CD4-positive, CD25-positive, alpha-beta regulatory T cell (primary cell): Measurements from ENCODE around the gene GRIP2. TPM values are rescaled to one million over a fixed set of nuclear protein-coding genes. Genes with fewer than 3 reads are reported as not detected.
"Not testable (repeated sequence)": the region's sequence is repeated elsewhere in the genome, so short reads cannot be mapped to it uniquely, and the experiment has no call there.

Experiments used
- ATAC-seq, 2 donors: fragments of 150-1000 bp; cut with Tn5 transposase; one replicate each; pipeline ENCODE4 v1.10.0; 2021; ENCODE audit warnings: low read depth in 2 of 2, moderate number of reproducible peaks in 2 of 2, moderate library complexity in 1 of 2
- DNase-seq, 3 donors: peaks; one replicate each; pipeline versions ENCODE4 v3.0.0 to v3.0.0-alpha.2; 2012 to 2022; ENCODE audit warnings: mixed read lengths in 1 of 3
- H3K27ac ChIP-seq: one replicate; pipeline ENCODE4 v1.7.0; 2013; ENCODE audit warnings: mild to moderate bottlenecking, low read length; ENCODE audit not compliant: insufficient read depth, poor library complexity, severe bottlenecking
- H3K27me3 ChIP-seq: one replicate; pipeline ENCODE4 v1.7.0; 2013; ENCODE audit warnings: low read length; ENCODE audit not compliant: control insufficient read depth, insufficient read depth
- H3K36me3 ChIP-seq: one replicate; pipeline ENCODE4 v1.7.0; 2013; ENCODE audit warnings: mild to moderate bottlenecking, low read length, moderate library complexity; ENCODE audit not compliant: control insufficient read depth, insufficient read depth
- H3K4me1 ChIP-seq: 2 replicates; pipeline ENCODE4 v1.7.0; 2013; ENCODE audit warnings: mild to moderate bottlenecking, low read length; ENCODE audit not compliant: insufficient read depth, control insufficient read depth, poor library complexity, severe bottlenecking
- H3K4me3 ChIP-seq: one replicate; pipeline ENCODE4 v1.7.0; 2013; ENCODE audit warnings: low read depth, mild to moderate bottlenecking, low read length, moderate library complexity
- H3K9me3 ChIP-seq, 2 experiments: 1 replicate in 1 of 2; 2 replicates in 1 of 2; pipeline ENCODE4 v1.7.0; 2013; ENCODE audit warnings: low read length in 2 of 2, mild to moderate bottlenecking in 1 of 2, moderate library complexity in 1 of 2; ENCODE audit not compliant: control insufficient read depth in 2 of 2
- H3K27ac Mint-ChIP-seq, 3 donors: one replicate each; pipeline ENCODE4 v1.8.0; 2020 to 2022; ENCODE audit warnings: mild to moderate bottlenecking in 3 of 3, mixed read lengths in 3 of 3, moderate library complexity in 2 of 3
- H3K27me3 Mint-ChIP-seq: one replicate; pipeline ENCODE4 v1.8.0; 2022; ENCODE audit warnings: mild to moderate bottlenecking, mixed read lengths
- H3K36me3 Mint-ChIP-seq: one replicate; pipeline ENCODE4 v1.8.0; 2020; ENCODE audit warnings: mixed read lengths
- H3K4me1 Mint-ChIP-seq, 4 donors: one replicate each; pipeline ENCODE4 v1.8.0; 2020 to 2022; ENCODE audit warnings: mixed read lengths in 4 of 4, mild to moderate bottlenecking in 1 of 4
- H3K4me3 Mint-ChIP-seq, 4 donors: one replicate each; pipeline ENCODE4 v1.8.0; 2020 to 2022; ENCODE audit warnings: mild to moderate bottlenecking in 4 of 4, mixed read lengths in 4 of 4, moderate library complexity in 3 of 4
- H3K9me3 Mint-ChIP-seq, 7 donors: one replicate each; pipeline ENCODE4 v1.8.0; 2020 to 2022; ENCODE audit warnings: mixed read lengths in 7 of 7, mild to moderate bottlenecking in 3 of 7, moderate library complexity in 2 of 7
- polyA plus RNA-seq, 4 donors: library from polyadenylated mRNA; unstranded; fragments of 300-500 nt; fragmentation: Illumina TruSeq; gene quantifications; one replicate each; pipeline ENCODE4 v1.2.3, GENCODE V29; 2021
- total RNA-seq: library from RNA; stranded (reverse); gene quantifications from one replicate; pipeline ENCODE4 v1.2.3, GENCODE V29; 2022

Gene GRIP2
- total and polyA plus RNA-seq, 5 donors from 2014 or later: 0.18 TPM; not detected in 4

DNA sequence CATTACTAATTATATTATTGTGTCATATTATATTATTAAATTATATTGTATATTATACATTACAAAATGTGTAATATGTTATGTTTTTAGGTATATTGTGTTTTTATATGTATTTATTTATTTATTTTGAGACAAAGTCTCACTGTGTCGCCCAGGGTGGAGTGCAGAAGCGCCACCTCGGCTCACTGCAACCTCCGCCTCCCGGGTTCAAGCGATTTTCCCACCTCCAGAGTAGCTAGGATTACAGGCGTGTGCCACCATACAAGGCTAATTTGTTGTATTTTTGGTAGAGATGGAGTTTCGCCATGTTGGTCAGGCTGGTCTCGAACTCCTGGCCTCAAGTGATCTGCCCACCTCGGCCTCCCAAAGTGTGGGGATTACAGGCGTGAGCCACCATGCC lies 24.6 kb downstream of the GRIP2 start:
- not testable (repeated sequence) for H3K27me3 Mint-ChIP-seq, H3K27ac ChIP-seq, H3K4me3 Mint-ChIP-seq, H3K4me1 Mint-ChIP-seq, DNase-seq, H3K9me3 Mint-ChIP-seq, H3K9me3 ChIP-seq, H3K27ac Mint-ChIP-seq, H3K27me3 ChIP-seq, ATAC-seq, H3K36me3 Mint-ChIP-seq, H3K4me3 ChIP-seq, H3K4me1 ChIP-seq, H3K36me3 ChIP-seq

DNA sequence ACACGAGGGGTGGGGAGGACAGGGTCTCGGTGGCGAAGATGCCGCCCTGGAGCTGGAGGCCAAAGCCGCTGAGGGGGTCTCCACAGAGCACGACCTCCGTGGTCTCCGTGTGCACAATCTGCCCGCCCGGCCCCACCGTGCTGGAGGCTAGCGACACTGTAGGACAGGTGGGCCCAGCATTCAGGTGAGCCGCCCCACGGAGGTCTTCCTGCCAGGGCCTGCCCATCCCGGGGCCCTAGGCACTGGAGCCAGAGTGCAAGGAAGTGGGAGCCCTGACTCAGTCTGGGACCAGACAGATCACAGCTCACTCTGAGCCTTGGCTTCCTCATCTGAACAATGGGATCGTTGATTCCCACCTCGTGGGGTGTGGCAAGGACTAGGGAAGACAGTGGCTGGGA lies 25.8 kb downstream of the GRIP2 start:
- H3K4me3 ChIP-seq: no peak overlapping the region
- H3K4me1 ChIP-seq: no peaks in the 10 kb centered on the region
- H3K36me3 Mint-ChIP-seq: no peaks in the 10 kb centered on the region
- no peak for DNase-seq
- H3K27me3 ChIP-seq: no peaks in the 10 kb centered on the region
- H3K4me3 Mint-ChIP-seq: no peak overlapping the region
- no peaks in the 10 kb centered on the region for H3K4me1 Mint-ChIP-seq
- H3K36me3 ChIP-seq: no peaks in the 10 kb centered on the region
- no peak overlapping the region for H3K27ac Mint-ChIP-seq
- no peak overlapping the region for H3K27ac ChIP-seq
- H3K9me3 Mint-ChIP-seq: no peaks in the 10 kb centered on the region
- H3K27me3 Mint-ChIP-seq: no peaks in the 10 kb centered on the region
- H3K9me3 ChIP-seq: no peaks in the 10 kb centered on the region
- ATAC-seq: no peak

DNA sequence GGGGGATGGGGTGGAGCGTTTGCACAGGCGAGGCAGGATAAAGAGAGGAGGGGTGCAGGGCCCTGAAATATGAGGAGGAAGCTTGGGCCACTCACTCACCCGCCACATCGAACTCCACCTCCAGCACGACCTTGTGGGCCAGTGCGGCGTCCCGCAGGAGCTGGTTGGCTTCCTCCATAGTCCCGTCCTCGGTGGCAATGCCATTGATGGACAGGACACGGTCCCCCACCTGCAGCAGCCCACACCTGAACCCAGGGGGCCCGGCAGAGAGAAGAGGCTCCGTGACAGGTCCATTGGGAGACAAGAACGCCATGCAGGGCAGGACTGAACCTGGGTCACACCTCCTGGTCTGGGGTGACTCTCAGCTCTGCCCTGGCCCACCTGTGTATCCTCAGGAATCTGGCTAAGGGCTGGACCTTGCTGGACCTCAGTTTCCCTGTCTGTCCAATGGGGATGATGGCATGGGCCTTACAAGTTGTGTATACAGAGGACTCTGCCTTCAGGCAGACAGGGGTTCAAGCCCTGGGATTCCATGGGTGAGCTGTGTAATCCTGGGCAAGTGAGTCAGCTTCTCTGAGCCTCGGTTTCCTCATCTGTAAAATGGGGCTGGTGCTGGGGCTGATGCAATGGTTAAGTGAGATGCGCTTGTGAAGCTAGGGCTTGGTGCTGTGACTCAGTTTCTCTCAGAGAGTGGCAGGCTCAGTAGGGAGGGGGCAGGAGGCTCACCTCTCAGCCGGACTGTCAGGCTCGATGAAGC lies 26.4 kb downstream of the GRIP2 start:
- no peaks in the 10 kb centered on the region for H3K36me3 Mint-ChIP-seq
- no peaks in the 10 kb centered on the region for H3K9me3 ChIP-seq
- no peak overlapping the region for H3K27ac Mint-ChIP-seq
- H3K4me3 ChIP-seq: no peak overlapping the region
- no peak overlapping the region for H3K4me3 Mint-ChIP-seq
- peaks cover 0 to 3% (median 0%) of the 10 kb centered on the region in 4 donors for H3K4me1 Mint-ChIP-seq
- ATAC-seq (no peak), DNase-seq (no peak)
- no peaks in the 10 kb centered on the region for H3K36me3 ChIP-seq
- no peaks in the 10 kb centered on the region for H3K9me3 Mint-ChIP-seq
- no peaks in the 10 kb centered on the region for H3K27me3 ChIP-seq
- no peaks in the 10 kb centered on the region for H3K27me3 Mint-ChIP-seq
- H3K27ac ChIP-seq: no peak overlapping the region
- H3K4me1 ChIP-seq: no peaks in the 10 kb centered on the region

DNA sequence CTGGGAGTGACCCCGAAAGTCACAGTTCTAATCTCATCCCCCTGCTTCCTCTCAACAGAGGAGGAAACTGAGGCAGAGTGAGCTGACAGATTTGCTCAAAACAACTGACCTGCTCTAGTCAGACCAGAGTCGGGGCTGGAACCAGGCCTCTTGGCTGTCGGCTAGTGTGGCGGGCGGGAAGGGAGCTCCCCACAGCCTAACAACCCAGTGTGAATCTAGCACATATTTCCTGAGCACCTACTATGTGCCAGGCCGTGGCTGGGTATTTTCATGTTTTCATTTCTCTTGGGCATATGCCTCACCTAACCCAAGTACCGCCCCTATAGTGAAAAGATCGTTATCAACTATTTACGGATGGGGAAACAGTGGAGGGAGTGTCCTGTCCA lies 27.2 kb downstream of the GRIP2 start:
- Histone ChIP-seq H3K9me3 (no peaks in the 10 kb centered on the region), H3K27ac (no peak overlapping the region), H3K4me1 (no peaks in the 10 kb centered on the region), H3K36me3 (no peaks in the 10 kb centered on the region), H3K4me3 (no peak overlapping the region), H3K27me3 (no peaks in the 10 kb centered on the region)
- no peak overlapping the region for H3K27ac Mint-ChIP-seq
- no peaks in the 10 kb centered on the region for H3K27me3 Mint-ChIP-seq
- no peaks in the 10 kb centered on the region for H3K9me3 Mint-ChIP-seq
- no peaks in the 10 kb centered on the region for H3K36me3 Mint-ChIP-seq
- DNase-seq (no peak), ATAC-seq (no peak)
- H3K4me1 Mint-ChIP-seq: peaks cover 0 to 4% (median 0%) of the 10 kb centered on the region in 4 donors
- H3K4me3 Mint-ChIP-seq: no peak overlapping the region

DNA sequence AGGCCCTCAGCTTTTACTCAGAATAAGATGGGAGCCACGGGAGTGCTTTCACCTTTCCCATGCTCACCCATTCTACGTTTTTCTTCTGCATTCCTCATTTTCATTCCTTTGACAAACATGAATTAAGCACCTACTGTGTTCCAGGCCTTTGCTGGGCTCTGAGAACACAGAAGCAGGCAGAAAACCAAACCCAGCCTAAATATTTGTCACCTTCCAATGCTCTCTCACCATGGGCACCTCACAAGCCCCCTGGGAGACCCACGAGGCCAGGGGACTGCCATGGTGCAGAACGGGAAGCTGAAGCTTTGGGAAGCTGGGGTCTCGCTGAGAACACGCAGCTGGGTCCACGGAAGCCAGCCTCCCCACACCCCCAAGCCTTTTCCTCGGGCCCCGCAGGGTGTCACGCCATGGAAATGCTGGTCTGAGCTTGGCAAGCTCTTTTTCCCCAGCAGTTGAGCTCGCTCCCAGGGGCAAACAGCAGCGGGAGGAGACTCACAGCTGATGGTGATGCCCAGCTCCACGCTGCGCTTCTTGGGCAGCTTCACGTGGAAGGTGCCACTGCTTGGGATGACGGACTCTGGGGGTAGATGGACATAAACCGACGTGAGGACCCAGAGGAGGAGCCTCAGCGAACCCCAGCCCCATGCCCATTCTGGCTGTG lies 27.7 kb downstream of the GRIP2 start:
- no peak overlapping the region for H3K27ac Mint-ChIP-seq
- H3K27ac ChIP-seq: no peak overlapping the region
- no peaks in the 10 kb centered on the region for H3K9me3 ChIP-seq
- H3K4me3 ChIP-seq: no peak overlapping the region
- no peaks in the 10 kb centered on the region for H3K4me1 ChIP-seq
- no peak overlapping the region for H3K4me3 Mint-ChIP-seq
- no peaks in the 10 kb centered on the region for H3K36me3 ChIP-seq
- ATAC-seq: no peak
- H3K36me3 Mint-ChIP-seq: no peaks in the 10 kb centered on the region
- H3K27me3 Mint-ChIP-seq: no peaks in the 10 kb centered on the region
- peaks cover 0 to 4% (median 0%) of the 10 kb centered on the region in 4 donors for H3K4me1 Mint-ChIP-seq
- no peaks in the 10 kb centered on the region for H3K9me3 Mint-ChIP-seq
- no peak for DNase-seq
- H3K27me3 ChIP-seq: no peaks in the 10 kb centered on the region

DNA sequence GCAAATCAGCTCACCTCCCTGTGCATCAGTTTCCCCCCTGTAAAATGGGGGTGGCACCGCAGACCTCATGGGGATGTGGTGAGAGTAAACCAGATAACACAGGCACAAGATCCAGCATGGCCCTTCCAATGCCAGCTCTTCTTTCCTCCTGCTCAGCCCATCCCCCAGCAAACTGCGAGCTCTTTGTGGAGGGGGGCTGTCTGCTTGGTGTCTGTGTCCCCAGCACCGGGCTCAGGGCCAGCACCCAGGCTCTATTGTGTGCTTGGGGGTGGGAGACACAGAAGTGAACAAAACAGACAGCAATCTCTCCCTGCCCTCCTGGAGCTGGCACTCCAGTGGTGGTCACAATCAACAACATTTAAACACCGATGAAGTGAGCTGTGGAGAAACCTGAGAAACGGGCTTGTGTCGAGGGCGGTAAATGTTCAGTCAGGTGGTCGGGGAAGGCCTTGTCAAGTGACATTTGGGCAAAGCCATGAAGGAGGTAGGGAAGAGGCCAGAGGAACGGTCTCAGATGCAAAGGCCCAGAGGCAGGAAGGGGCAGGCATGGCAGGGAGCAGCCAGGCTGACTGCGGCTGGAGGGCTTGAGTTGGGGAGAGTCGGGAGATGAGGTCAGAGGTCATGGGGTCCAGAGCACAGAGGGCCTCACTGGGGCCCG lies 28.4 kb downstream of the GRIP2 start:
- Histone ChIP-seq H3K4me1 (no peaks in the 10 kb centered on the region), H3K9me3 (no peaks in the 10 kb centered on the region), H3K4me3 (no peak overlapping the region), H3K27ac (no peak overlapping the region), H3K27me3 (no peaks in the 10 kb centered on the region), H3K36me3 (no peaks in the 10 kb centered on the region)
- Mint-ChIP-seq H3K9me3 (no peaks in the 10 kb centered on the region), H3K27ac (no peak overlapping the region), H3K27me3 (no peaks in the 10 kb centered on the region), H3K4me1 (peaks cover 0 to 4% (median 0%) of the 10 kb centered on the region in 4 donors), H3K36me3 (no peaks in the 10 kb centered on the region), H3K4me3 (no peak overlapping the region)
- ATAC-seq (no peak), DNase-seq (no peak)

DNA sequence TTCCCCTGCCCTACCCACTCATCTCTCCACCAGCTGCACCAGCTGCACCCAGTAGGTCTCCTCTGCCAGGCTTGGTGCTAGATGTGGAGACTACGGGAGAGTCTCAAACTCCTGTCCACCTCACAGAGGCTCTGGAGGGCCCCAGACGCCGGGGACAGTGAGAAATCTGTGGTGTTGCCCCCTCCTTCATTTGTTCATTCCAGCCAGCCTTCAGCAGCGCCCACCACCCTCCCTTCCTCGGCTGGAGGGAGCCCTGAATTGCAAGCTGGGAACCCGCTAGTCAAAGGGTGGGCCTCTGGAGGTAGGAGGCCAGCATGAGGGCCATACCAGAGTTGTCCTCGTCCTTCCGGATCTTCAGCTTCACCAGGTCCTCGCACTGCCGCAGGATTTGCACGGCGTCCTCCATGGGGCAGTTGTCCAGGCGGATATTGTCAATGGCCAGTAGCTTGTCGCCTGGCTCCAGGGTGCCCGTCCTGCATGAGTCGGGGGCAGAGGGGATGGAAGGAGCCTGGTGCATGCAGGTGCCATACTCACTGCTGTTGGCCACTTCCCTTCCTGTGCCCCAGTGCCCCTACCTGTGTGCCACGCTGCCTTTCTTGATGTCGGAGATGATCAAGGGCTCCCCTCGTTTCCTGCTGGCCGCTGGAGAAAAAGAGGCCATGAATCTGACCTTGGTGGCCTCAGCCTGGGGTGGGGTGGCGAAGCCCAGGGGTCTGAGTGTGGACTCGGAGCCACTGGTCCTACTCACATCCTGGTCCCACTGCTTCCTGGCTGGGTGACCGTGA lies 29.1 kb downstream of the GRIP2 start:
- H3K9me3 ChIP-seq: no peaks in the 10 kb centered on the region
- Mint-ChIP-seq H3K4me3 (no peak overlapping the region), H3K27ac (no peak overlapping the region), H3K36me3 (no peaks in the 10 kb centered on the region), H3K27me3 (no peaks in the 10 kb centered on the region), H3K4me1 (peaks cover 0 to 4% (median 0%) of the 10 kb centered on the region in 4 donors), H3K9me3 (no peaks in the 10 kb centered on the region)
- H3K27me3 ChIP-seq: no peaks in the 10 kb centered on the region
- ATAC-seq (no peak), DNase-seq (no peak)
- no peaks in the 10 kb centered on the region for H3K4me1 ChIP-seq
- no peak overlapping the region for H3K4me3 ChIP-seq
- H3K27ac ChIP-seq: no peak overlapping the region
- no peaks in the 10 kb centered on the region for H3K36me3 ChIP-seq
